Fibroblast of mammary gland (primary cell): ENCODE measurements around the gene LECT2.

Source experiments
- DNase-seq: peaks from one replicate; pipeline ENCODE4 v3.0.0-alpha.2; 2010; ENCODE audit warnings: low read depth
- H3K4me3 ChIP-seq: 2 replicates; pipeline ENCODE4 v1.5.1; 2011; ENCODE audit warnings: low read depth, mild to moderate bottlenecking, low read length, moderate library complexity; ENCODE audit not compliant: control insufficient read depth
- TF ChIP-seq, protein P1 (sequence below): conservative IDR thresholded peaks from 2 replicates; pipeline ENCODE4 v1.5.1; 2011; ENCODE audit warnings: low read depth, low read length, inconsistent platforms; ENCODE audit not compliant: control insufficient read depth, insufficient read depth

Gene LECT2

GRCh38 chr5:135975122-135975521 lies 20.3 kb upstream of the LECT2 start:
- DNase-seq = no peak
- TF ChIP-seq, protein P1, sequence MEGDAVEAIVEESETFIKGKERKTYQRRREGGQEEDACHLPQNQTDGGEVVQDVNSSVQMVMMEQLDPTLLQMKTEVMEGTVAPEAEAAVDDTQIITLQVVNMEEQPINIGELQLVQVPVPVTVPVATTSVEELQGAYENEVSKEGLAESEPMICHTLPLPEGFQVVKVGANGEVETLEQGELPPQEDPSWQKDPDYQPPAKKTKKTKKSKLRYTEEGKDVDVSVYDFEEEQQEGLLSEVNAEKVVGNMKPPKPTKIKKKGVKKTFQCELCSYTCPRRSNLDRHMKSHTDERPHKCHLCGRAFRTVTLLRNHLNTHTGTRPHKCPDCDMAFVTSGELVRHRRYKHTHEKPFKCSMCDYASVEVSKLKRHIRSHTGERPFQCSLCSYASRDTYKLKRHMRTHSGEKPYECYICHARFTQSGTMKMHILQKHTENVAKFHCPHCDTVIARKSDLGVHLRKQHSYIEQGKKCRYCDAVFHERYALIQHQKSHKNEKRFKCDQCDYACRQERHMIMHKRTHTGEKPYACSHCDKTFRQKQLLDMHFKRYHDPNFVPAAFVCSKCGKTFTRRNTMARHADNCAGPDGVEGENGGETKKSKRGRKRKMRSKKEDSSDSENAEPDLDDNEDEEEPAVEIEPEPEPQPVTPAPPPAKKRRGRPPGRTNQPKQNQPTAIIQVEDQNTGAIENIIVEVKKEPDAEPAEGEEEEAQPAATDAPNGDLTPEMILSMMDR = no peak
- no peak overlapping the region for H3K4me3 ChIP-seq

- no peak for DNase-seq
- H3K4me3 ChIP-seq = no peak overlapping the region
- TF ChIP-seq, protein P1 = no peak
These were observed 19.3 kb upstream of the LECT2 start for GRCh38 chr5:135974021-135974600.

DNA sequence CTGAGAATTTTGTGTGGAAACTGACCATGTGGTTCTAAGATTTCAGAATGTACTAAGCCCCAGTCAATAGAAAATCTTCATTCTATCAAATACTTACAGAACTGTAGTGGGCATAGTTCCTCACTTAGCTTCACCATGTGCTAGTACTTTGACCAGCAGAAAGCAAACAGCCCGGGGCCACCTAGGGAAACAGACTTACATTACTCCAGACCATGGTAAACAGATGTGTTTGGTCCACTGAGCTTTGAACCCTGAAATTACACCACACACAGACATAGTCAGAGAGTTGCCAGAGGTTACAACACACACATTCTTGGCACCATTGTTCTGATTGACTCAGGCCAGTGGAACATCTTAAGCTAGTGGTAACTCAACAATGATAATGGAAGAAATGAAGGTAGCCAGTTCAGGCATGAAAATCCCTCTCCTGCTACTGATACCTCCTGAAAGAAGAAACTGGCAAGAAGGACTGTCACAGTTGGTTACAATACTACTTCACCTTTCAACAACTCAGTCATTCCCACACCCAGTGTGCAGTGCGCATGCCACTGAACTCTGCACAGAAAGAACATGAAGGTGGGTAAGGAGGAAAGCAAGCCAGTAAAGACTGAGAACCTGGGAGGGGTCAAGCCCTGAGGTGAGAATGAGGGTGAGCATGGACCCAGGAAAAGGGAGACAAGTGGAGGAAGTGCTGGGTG lies 18.7 kb upstream of the LECT2 start:
- H3K4me3 ChIP-seq = no peak overlapping the region
- peak; percentile 96 for DNase-seq
- TF ChIP-seq, protein P1 = no peak

- TF ChIP-seq, protein P1 = no peak
- no peak for DNase-seq
- no peak overlapping the region for H3K4me3 ChIP-seq
These were observed 16.9 kb upstream of the LECT2 start for GRCh38 chr5:135971701-135972100.

- no peak for DNase-seq
- TF ChIP-seq, protein P1 = no peak
- H3K4me3 ChIP-seq = no peak overlapping the region
These were observed 12.0 kb upstream of the LECT2 start for GRCh38 chr5:135966790-135967189.

GRCh38 chr5:135966165-135966564 lies 11.4 kb upstream of the LECT2 start:
- TF ChIP-seq, protein P1 = no peak
- DNase-seq = no peak
- no peak overlapping the region for H3K4me3 ChIP-seq
